ENCODE measurements around the gene ANKRD23. TPM values are rescaled to one million over a fixed set of nuclear protein-coding genes. Genes with fewer than 3 reads are reported as not detected.

ANKRD23 gene
- total and polyA plus RNA-seq, 2 of the 8 experiments (the other 6 are each of a cell fraction or from before 2014, with no cell fraction given) = 3.4 to 3.5 TPM

DNA sequence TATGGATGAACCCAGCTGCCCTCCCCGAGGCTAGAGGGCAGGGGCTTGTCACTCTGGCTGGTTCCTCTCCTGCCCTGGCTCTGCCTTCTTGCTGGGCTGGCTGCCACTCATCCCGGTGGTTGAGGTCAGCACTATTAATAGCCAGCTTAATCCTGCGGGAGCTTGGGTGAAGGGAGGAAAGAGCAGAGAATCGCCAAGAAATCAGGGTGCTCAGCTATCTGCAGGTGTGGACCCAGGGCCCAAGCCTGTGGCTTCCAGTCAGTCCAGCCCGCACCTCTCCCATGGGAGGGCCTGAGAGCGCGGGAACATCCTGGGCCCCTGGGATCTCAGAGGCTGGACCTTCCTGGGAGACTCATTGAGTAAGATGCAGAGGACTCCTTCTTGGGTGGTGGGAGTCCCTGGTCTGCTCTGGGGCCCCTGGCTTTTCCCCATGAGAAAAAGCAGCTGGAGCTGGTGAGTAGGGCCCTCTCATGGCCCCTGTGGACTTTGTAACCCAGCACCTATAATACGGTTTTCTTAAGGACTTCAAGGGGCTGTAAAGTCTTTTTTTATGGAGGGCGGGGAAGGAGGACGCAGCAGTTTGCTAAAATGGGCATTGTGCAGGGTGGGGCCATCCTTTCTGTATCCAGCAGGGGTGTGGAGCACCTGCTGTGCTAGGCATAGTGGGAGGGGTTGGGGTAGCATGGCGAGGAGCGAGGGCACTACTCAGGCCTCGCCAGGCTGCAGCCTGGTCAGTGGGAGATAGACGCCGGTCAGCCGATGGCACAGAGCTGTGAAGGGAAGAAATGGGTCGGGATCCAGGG, 55.2 kb downstream of the ANKRD23 start:
- Histone ChIP-seq H2BK15ac (ENCODE audit: low read length) (no peak overlapping the region), H4K5ac (ENCODE audit: insufficient read length, low read depth, low read length) (no peak overlapping the region), H3K9ac (replicated peaks in 1 of 4; ENCODE audit: extremely low read depth in 1 of 4, low read depth in 3 of 4, low read length in 3 of 4) (no peak overlapping the region), H2BK20ac (ENCODE audit: low read length) (no peak overlapping the region), H3K9me3 (ENCODE audit: insufficient read depth in 2 of 2, low read depth in 1 of 2, low read length in 1 of 2) (no peaks in the 10 kb centered on the region), H2AK5ac (ENCODE audit: low read depth, low read length) (no peak overlapping the region), H3K4me2 (ENCODE audit: insufficient read depth in 1 of 2, low read depth in 2 of 2, low read length in 2 of 2) (no peak overlapping the region), H3K4ac (replicated peaks; ENCODE audit: insufficient read length, low read depth, low read length) (no peak overlapping the region), H3K23ac (ENCODE audit: insufficient read length) (no peak overlapping the region), H2BK12ac (ENCODE audit: low read depth, low read length) (no peak overlapping the region), H2AFZ (ENCODE audit: low read length) (no peak overlapping the region), H4K8ac (ENCODE audit: extremely low read depth, insufficient read depth, low read length) (no peak overlapping the region), H3K79me2 (ENCODE audit: control insufficient read depth in 1 of 2, insufficient read depth in 2 of 2, low read length in 2 of 2) (no peaks in the 10 kb centered on the region), H3K27ac (ENCODE audit: low read depth, low read length) (no peak overlapping the region), H2BK120ac (replicated peaks; ENCODE audit: low read depth, low read length) (no peak overlapping the region), H3K4me1 (replicated peaks in 1 of 4; ENCODE audit: control insufficient read depth in 3 of 4, insufficient read depth in 4 of 4, low read length in 3 of 4) (no peaks in the 10 kb centered on the region), H3K18ac (ENCODE audit: extremely low read depth, low read length) (no peak overlapping the region), H3K14ac (ENCODE audit: insufficient read length) (no peak overlapping the region), H3K23me2 (ENCODE audit: low read depth, low read length) (no peaks in the 10 kb centered on the region), H3K79me1 (ENCODE audit: low read depth, low read length) (0 out of 2 replicates have a peak, but pooled peaks cover 2% of the 10 kb centered on the region), H3K36me3 (ENCODE audit: control insufficient read depth in 2 of 4, insufficient read depth in 4 of 4, low read length in 3 of 4) (no peaks in the 10 kb centered on the region), H3K56ac (replicated peaks; ENCODE audit: insufficient read length, low read depth, low read length) (no peak overlapping the region), H2BK5ac (ENCODE audit: low read depth, low read length) (no peak overlapping the region), H3K27me3 (replicated peaks in 1 of 4; ENCODE audit: control insufficient read depth in 3 of 4, extremely low read depth in 1 of 4, insufficient read depth in 3 of 4, low read length in 3 of 4) (no peaks in the 10 kb centered on the region), H4K20me1 (replicated peaks in 1 of 2; ENCODE audit: control insufficient read depth in 1 of 2, insufficient read depth in 2 of 2, low read length in 2 of 2) (no peaks in the 10 kb centered on the region), H3K4me3 (ENCODE audit: extremely low read depth in 1 of 4, insufficient read depth in 2 of 4, low read depth in 3 of 4, low read length in 4 of 4) (no peak overlapping the region), H4K91ac (replicated peaks; ENCODE audit: insufficient read length, low read length) (no peak overlapping the region)
- CTCF ChIA-PET (ENCODE audit: partially characterized antibody) = interaction anchor here (1.6 to 2.3 kb wide), 2 partner anchors 9 to 12 kb away, joined by 3 to 14 read pairs; no protein-coding TSS in a partner anchor
- DNase-seq (ENCODE audit: low read depth in 1 of 2, low spot score in 2 of 2) = no peak
- no peak for FAIRE-seq
- POLR2A ChIA-PET (ENCODE audit: partially characterized antibody) = interaction anchor here (0.6 kb wide), 1 partner anchor 54 kb away, joined by 3 read pairs; no protein-coding TSS in a partner anchor
- 89% methylated on average over 17 of the region's 17 CpGs; no CpG with 5 or more reads in 1 of the 2 experiments for WGBS, 2 experiments (ENCODE audit: extremely low coverage in 1 of 2, insufficient coverage in 1 of 2, insufficient read length in 1 of 2, insufficient replicate concordance in 2 of 2, low coverage in 1 of 2, low lambda C conversion rate in 2 of 2, missing lambda C conversion rate in 1 of 2)
- no peak for TF ChIP-seq E2F6 (IDR thresholded peaks at IDR 0.05)
- no peak for TF ChIP-seq SIN3A (conservative IDR thresholded peaks at IDR 0.05 in 1 of 2, IDR thresholded peaks at IDR 0.05 in 1 of 2; ENCODE audit: low read depth in 1 of 2, low read length in 2 of 2)
- no peak for TF ChIP-seq KDM4A (IDR thresholded peaks at IDR 0.05; ENCODE audit: low read depth, low read length, severe bottlenecking)

Data from H1 (cell line).